ACHN (cell line): ENCODE results near the gene ZCCHC3.
"Not testable (repeated sequence)": the region's sequence is repeated elsewhere in the genome, so short reads cannot be mapped to it uniquely, and the experiment has no call there.

Source experiments
- DNase-seq: peaks from one replicate; pipeline ENCODE4 v3.0.0-alpha.2; 2015
- in situ Hi-C: cut with HindIII; loops from 2 replicates; pipeline ENCODE4 v1.10.0; 2017; ENCODE audit warnings: low sequenced_read_pairs, low pct_ligation_motif_present, low pct_unique_long_range_greater_than_20kb

Gene ZCCHC3, protein sequence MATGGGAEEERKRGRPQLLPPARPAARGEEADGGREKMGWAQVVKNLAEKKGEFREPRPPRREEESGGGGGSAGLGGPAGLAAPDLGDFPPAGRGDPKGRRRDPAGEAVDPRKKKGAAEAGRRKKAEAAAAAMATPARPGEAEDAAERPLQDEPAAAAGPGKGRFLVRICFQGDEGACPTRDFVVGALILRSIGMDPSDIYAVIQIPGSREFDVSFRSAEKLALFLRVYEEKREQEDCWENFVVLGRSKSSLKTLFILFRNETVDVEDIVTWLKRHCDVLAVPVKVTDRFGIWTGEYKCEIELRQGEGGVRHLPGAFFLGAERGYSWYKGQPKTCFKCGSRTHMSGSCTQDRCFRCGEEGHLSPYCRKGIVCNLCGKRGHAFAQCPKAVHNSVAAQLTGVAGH

GRCh38 chr20:297098-297924 lies at the start of gene ZCCHC3:
Gene ZCCHC3, plus strand, starts transcription at chr20:297570. Its CDS starts 17 bp downstream, at chr20:297587.
- peak; percentile 88 for DNase-seq
- in situ Hi-C loops: no loop called here

DNA sequence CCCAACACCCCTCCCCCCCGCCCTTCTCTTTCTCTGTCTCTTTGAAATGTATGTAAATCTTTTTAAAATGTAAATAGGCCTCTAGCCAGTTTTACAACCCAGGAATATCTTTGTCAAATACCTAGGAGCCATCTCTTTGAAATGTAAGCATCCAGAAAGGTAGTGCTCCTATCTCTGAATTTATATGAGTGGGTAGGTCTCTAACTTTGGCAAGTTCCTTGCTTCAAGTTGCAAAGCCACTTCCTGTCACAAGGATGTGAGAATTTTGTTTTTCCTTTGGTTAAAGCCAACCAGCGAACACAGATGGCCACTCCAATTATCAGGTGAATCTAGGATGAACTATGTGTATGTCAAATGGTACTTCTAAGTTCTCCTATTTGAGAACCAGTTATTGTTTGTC lies 46.0 kb upstream of the ZCCHC3 start:
- in situ Hi-C loops: no loop called here

GRCh38 chr20:252801-253200 lies 44.6 kb upstream of the ZCCHC3 start:
- DNase-seq: no peak
- in situ Hi-C loops: no loop called here

More for the DNA sequence above, 46.0 kb upstream of the ZCCHC3 start:
- DNase-seq: no peak

- in situ Hi-C loops, DNase-seq: not testable (repeated sequence)
Observed at GRCh38 chr20:253447-253846, 43.9 kb upstream of the ZCCHC3 start.

GRCh38 chr20:257419-257818 lies 40.0 kb upstream of the ZCCHC3 start, which contains the start of gene DEFB132:
Gene DEFB132, plus strand, starts transcription at chr20:257724. Its CDS starts 55 bp downstream, at chr20:257779.
- in situ Hi-C loops: no loop called here
- no peak for DNase-seq

DNA sequence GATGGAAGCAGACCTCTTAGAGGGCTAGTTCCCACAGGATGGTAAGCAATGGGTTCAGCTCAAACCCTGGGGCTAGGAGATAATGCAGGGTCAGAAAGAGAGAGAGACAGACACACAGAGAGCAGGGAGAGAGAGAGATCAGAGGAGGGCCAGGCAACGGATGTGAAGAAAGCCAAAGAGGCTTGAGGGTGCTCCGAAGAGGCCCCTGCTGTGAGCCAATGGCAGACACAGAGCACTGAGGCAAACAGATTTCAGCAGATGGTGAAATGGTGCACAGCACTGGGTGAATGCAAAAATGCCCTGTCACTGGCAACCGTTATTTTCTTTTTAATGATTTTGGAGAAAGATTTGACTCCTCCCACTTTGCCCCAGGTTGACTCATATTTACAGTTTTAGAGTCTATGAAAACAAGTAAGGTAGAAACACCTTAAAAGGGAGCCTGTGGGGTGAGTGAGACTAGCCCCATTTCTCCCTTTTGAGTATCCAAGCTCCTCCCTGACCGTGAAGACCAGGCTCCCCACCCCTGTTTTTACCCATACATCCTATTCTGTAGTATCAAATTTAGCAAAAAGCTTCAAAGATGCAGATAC lies 39.0 kb upstream of the ZCCHC3 start:
- no peak for DNase-seq
- in situ Hi-C loops: no loop called here

GRCh38 chr20:258963-259362 lies 38.4 kb upstream of the ZCCHC3 start:
- peak; percentile 18 for DNase-seq
- in situ Hi-C loops: no loop called here

DNA sequence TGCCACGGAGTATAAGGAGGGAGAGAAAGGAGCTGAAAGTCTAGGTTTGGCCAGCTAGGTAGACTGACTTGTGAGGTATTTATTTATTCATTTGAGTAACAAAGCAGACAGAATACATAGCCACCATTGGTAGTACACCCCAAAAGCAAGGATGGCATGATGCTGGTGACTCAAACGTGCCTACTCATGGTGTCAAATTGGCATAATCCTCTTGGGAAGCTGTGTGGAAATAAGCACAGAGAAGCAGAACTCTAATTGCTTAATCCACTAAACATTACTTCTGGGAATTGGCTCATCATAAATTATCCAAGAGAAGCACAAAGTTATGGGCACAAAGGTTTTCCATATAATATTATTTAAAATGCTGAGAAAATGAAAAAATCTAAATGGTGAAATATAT lies 37.4 kb upstream of the ZCCHC3 start:
- in situ Hi-C loops: no loop called here
- no peak for DNase-seq

GRCh38 chr20:263701-264100 lies 33.7 kb upstream of the ZCCHC3 start:
- in situ Hi-C loops: no loop called here
- DNase-seq: no peak

DNA sequence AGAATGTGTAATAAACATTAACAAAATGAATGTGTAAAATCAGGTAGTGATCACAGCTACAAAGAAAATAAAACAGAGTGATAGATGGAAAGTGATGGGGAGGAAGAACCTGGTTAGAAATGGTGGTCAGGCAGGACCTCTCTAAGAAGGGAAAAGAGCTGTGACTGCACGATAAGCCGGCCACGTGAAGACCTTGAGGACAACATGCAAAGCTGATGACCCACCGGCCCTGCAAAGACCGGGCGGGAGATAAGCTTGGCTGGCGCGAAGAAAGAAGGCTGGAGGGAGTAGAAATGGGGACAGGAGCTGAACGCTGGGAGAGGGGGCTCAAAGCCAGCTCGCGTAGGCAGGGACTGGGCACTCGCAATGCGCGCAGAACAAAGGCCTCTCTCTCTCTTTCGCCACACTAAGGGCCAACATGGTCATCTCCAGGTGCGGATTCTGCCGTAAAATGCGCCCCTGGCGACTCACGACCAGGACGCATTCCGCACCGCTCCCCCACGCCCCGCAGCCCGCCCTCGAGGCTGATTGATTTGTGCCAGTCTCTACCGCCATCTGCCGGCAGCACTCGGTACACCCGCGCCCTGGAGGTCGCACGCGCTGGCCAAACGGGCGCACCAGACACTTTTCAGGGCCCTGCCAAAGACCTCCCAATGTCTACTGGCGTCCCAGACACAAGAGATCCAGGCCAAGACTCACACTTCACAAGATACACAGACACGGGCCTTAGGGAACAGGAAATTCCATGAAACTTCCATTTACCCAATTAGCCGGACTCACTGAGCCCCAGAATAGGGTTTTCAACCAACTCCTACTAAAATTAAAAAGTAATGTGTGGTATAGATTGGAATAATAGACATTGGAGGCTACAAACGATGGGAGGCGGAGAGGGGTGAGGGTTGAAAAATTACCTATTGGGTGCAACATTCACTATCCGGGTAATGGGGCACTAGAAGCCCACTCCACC lies 30.5 kb upstream of the ZCCHC3 start:
- peak; percentile 74 for DNase-seq
- in situ Hi-C loops: no loop called here

DNA sequence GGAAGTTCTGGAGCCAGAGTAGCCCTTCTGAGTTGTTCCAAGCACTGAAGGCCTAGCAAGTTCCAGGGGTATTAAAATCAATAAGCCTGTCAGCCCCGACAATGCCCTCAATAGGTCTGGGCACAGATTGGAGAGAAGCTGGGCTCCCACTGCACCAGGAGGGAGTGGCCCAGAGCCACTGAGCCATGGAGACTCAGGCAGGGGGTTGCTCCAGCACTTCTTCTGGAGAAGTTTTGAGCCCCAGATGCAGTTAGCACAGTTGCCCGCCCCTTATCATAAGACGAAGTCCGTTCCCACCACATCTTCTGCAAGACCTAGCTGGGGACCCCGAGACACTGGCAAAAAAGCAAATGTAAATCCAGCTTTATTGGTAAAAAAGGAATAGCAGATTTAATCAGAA lies 26.9 kb upstream of the ZCCHC3 start:
- DNase-seq: no peak
- in situ Hi-C loops: no loop called here

DNA sequence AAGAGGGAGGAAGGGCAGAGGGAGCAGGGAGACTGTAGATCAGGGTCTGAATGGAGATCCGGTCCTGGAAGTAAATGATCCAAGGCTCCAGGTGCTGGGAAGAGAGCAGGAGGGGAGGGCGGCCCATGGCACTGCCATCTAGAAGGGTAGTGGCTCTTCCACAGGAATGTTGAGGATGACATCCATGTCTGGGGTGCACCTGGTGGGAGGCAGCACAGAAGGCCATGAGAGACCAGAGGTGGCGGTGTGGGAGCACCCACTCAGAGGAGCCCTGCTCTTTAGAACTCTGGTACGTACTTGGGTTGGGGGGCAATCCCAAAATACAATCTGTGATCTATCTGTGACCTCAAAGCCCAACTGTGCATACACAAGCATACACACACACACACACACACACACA lies 26.3 kb upstream of the ZCCHC3 start:
- no peak for DNase-seq
- in situ Hi-C loops: no loop called here

DNA sequence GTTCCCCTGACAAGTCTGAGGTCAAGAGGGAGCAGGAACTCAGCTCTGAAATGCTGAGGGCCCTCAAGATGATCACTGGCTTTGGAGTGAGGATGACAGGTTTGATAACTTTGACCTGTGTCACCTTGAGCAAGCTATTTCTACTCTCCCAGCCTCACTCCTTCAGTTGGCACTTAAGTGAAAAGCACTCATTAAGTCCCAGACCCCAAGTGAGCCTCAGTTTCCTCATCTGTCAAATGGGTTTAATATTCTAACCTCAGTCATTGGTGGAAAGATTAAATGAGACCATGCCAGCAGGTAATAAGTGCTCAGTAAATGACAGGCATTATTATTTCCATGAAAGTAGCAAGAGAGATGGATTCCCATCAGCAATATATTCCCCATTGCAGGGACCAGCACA lies 25.8 kb upstream of the ZCCHC3 start:
- DNase-seq: no peak
- in situ Hi-C loops: no loop called here

DNA sequence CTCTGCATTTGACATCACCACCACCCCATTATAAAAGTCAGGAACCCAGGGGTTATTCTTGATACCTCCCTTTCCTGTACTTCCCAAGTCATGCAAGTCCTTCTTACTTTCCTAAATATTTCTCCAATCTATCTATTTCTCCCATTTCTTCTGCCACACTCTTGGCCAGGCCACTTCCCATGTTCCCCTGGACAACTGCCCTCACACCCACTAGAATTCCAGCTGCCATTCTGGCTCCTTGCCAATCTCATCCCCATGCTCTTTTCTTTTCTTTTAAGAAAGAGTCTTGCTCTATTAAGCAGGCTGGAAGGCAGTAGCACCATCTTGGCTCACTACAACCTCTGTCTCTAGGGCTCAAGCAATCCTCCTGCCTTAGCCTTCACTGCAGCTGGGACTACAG lies 24.7 kb upstream of the ZCCHC3 start:
- no peak for DNase-seq
- in situ Hi-C loops: no loop called here

DNA sequence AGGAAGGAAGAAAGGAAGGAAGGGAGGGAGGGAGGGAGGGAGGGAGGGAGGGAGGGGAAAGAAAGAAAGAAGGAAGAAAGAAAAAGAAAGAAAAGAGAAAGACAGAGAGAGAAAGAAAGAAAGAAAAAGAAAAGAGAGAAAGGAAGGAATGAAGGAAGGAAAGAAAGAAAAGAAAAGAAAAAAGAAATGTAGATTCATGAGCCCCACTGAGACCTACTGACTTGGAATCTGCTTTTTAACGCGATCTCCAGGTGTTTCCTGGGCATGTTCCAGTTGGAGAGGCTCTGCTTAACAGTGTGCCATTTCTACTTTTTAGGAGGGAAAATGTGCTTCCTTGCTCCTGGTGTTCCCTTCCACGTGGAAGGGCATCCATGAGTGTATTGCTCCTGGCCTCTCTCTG lies 23.5 kb upstream of the ZCCHC3 start:
- no peak for DNase-seq
- in situ Hi-C loops: no loop called here

- in situ Hi-C loops: no loop called here
- DNase-seq: no peak
Observed at GRCh38 chr20:275791-276190, 21.6 kb upstream of the ZCCHC3 start.

- no peak for DNase-seq
- in situ Hi-C loops: no loop called here
Observed at GRCh38 chr20:276620-277495, 20.5 kb upstream of the ZCCHC3 start.

DNA sequence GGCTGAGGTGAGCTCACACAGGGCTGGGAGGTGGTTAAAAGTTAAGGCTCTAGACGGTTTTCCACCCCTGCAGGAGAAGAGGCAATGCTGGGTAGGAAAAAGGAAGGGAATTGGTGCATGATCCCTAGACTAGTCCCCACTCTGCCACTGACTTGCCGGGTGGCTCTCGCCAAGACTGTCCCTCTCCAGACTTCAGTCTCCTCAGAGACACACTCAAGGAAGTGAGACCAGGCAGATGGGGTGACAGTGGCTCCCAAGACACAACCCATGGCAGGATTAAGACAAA lies 19.9 kb upstream of the ZCCHC3 start:
- in situ Hi-C loops: no loop called here
- no peak for DNase-seq
